ENCODE data around the gene CDK3. TPM values are rescaled to one million over a fixed set of nuclear protein-coding genes. Genes with fewer than 3 reads are reported as not detected.

CDK3 gene
- total and polyA plus RNA-seq, 2 of the 4 experiments (the other 2 are of a cell fraction): 0.72 to 8.8 TPM

- H2AK9ac ChIP-seq (replicated peaks; ENCODE audit: low read depth, low read length, poor library complexity): no peak overlapping the region
- ChIA-PET CTCF (no interaction called here), POLR2A (ENCODE audit: unreplicated experiment) (interaction anchor here (0.7 kb wide), 1 partner anchor 35 kb away, joined by 3 read pairs; no protein-coding TSS in a partner anchor)
- no peaks in the 10 kb centered on the region for H3K9me3 ChIP-seq (ENCODE audit: control insufficient read depth, insufficient read depth, low read length)
- no peak overlapping the region for H3K27ac ChIP-seq (ENCODE audit: insufficient read depth, low read length)
- dilution Hi-C loops (cut with HindIII; ENCODE audit: low sequenced_read_pairs, unreplicated experiment) (no loop called here), intact Hi-C loops (cut with micrococcal nuclease) (no loop called here), in situ Hi-C loops (cut with MboI; ENCODE audit: low sequenced_read_pairs) (no loop called here)
- no peak overlapping the region for H2AK5ac ChIP-seq (ENCODE audit: low read depth, low read length)
- H3K79me1 ChIP-seq (ENCODE audit: low read depth in 1 of 2, low read length in 2 of 2): peaks cover 22 to 65% of the 10 kb centered on the region in 2 experiments
- 0 out of 2 replicates have a peak, but pooled peaks cover 3% of the 10 kb centered on the region for H4K20me1 ChIP-seq (ENCODE audit: insufficient read depth, low read length)
- no peak overlapping the region for H3K4ac ChIP-seq (ENCODE audit: low read depth, low read length)
- BruUV-seq (replicated peaks): no TSS peak
- H4K91ac ChIP-seq (ENCODE audit: insufficient read depth, low read depth, low read length): no peak overlapping the region
- no peak overlapping the region for H3K4me3 ChIP-seq (ENCODE audit: insufficient read depth, low read depth, low read length)
- H2BK5ac ChIP-seq (ENCODE audit: low read depth, low read length, poor library complexity, severe bottlenecking): no peak overlapping the region
- no peak overlapping the region for H3K14ac ChIP-seq (replicated peaks; ENCODE audit: low read depth, low read length)
- DNase-seq (no peak), ATAC-seq (ENCODE audit: low read depth) (no peak)
- H3K56ac ChIP-seq (ENCODE audit: extremely low read depth, insufficient read depth, low read length): no peak overlapping the region
- TF ChIP-seq RFX5 (IDR thresholded peaks at IDR 0.05; ENCODE audit: low read depth, low read length): no peak
- TF ChIP-seq NFE2L2 (IDR thresholded peaks at IDR 0.05; ENCODE audit: low read depth, low read length): no peak
- TF ChIP-seq CHD1 (IDR thresholded peaks at IDR 0.05; ENCODE audit: low read depth, low read length): no peak
- TF ChIP-seq ELK1 (IDR thresholded peaks at IDR 0.05; ENCODE audit: borderline replicate concordance, low read depth, low read length): no peak
- no peak for TF ChIP-seq FOS (IDR thresholded peaks at IDR 0.05; ENCODE audit: low read depth, low read length)
- no peak for TF ChIP-seq CEBPB (IDR thresholded peaks at IDR 0.05; ENCODE audit: low read depth, low read length)
- no peak for TF ChIP-seq BHLHE40 (IDR thresholded peaks at IDR 0.05; ENCODE audit: low read depth, low read length)
- no peak for TF ChIP-seq POLR2A (IDR thresholded peaks at IDR 0.05; ENCODE audit: low read depth, low read length)
- no peak for TF ChIP-seq MXI1 (IDR thresholded peaks at IDR 0.05; ENCODE audit: borderline replicate concordance, low read depth, low read length)
- TF ChIP-seq USF2 (IDR thresholded peaks at IDR 0.05; ENCODE audit: low read depth, low read length): no peak
- no peak for TF ChIP-seq RAD21 (IDR thresholded peaks at IDR 0.05; ENCODE audit: low read length)
- TF ChIP-seq MAFK (IDR thresholded peaks at IDR 0.05; ENCODE audit: low read depth, low read length): no peak
- no peak for TF ChIP-seq CTCF (conservative IDR thresholded peaks at IDR 0.05; ENCODE audit: low read depth, low read length)
- TF ChIP-seq SMC3 (IDR thresholded peaks at IDR 0.05; ENCODE audit: low read depth, low read length): no peak
- TF ChIP-seq RCOR1 (IDR thresholded peaks at IDR 0.05; ENCODE audit: insufficient replicate concordance, low read length): no peak
- TF ChIP-seq MAZ (IDR thresholded peaks at IDR 0.05; ENCODE audit: borderline replicate concordance, low read depth, low read length): no peak
- H3K27me3 ChIP-seq (ENCODE audit: control insufficient read depth, insufficient read depth, low read length): no peaks in the 10 kb centered on the region
- no peak overlapping the region for H2BK120ac ChIP-seq (ENCODE audit: low read depth, low read length)
- WGBS, 2 experiments (ENCODE audit: extremely low coverage in 2 of 2, insufficient read length in 1 of 2): no CpG with 5 or more reads among the region's 5 CpGs
- peaks cover 5% of the 10 kb centered on the region; the same call in 1 of the 2 replicates for H3K36me3 ChIP-seq (ENCODE audit: control insufficient read depth, insufficient read depth, low read length)
- H4K8ac ChIP-seq (ENCODE audit: low read depth in 2 of 2, low read length in 2 of 2): no peak overlapping the region
- no peak overlapping the region for H2BK20ac ChIP-seq (ENCODE audit: low read depth, low read length)
- H3K4me2 ChIP-seq (ENCODE audit: low read depth, low read length): peak overlapping the region; percentile 36
- H2BK15ac ChIP-seq (ENCODE audit: low read depth, low read length): no peak overlapping the region
- no peak overlapping the region for H3K18ac ChIP-seq (ENCODE audit: low read depth, low read length)
- H3K9ac ChIP-seq (ENCODE audit: low read depth, low read length): no peak overlapping the region
- peaks cover 3% of the 10 kb centered on the region; the same call in 1 of the 2 replicates for H3K4me1 ChIP-seq (ENCODE audit: control insufficient read depth, insufficient read depth, low read length)
- no peak overlapping the region for H2AFZ ChIP-seq (replicated peaks; ENCODE audit: low read length, poor library complexity)
- no peak overlapping the region for H3K23ac ChIP-seq (ENCODE audit: low read depth, low read length)
- H3K9me1 ChIP-seq (ENCODE audit: insufficient read depth, low read length): no peaks in the 10 kb centered on the region; the same call in 1 of the 2 replicates
- no peak overlapping the region for H4K5ac ChIP-seq (ENCODE audit: low read depth, low read length)
Observed at GRCh38 chr17:75975757-75976174, 24.9 kb upstream of the CDK3 start.

All from IMR-90 (cell line).